Breast epithelium (tissue), 3 donors: Measurements from ENCODE around the gene NHLRC4.

Experiments
- CTCF ChIP-seq, 3 donors: fragments of 450-650 bp; IDR thresholded peaks; one replicate each; pipeline ENCODE4 v1.5.1; 2016 to 2017; ENCODE audit warnings: antibody characterized with exemption in 3 of 3, mild to moderate bottlenecking in 3 of 3, moderate library complexity in 3 of 3
- POLR2A ChIP-seq: fragments of 450-650 bp; IDR thresholded peaks from one replicate; pipeline ENCODE4 v1.6.1; 2016; ENCODE audit warnings: antibody characterized with exemption, mild to moderate bottlenecking, moderate library complexity
- POLR2AphosphoS5 ChIP-seq, 3 donors: sonication (generic); formaldehyde crosslinking; IDR thresholded peaks; one replicate each; pipeline ENCODE4 v1.6.1; 2017; ENCODE audit warnings: antibody characterized with exemption in 3 of 3

- TF ChIP-seq CTCF (IDR thresholded peaks at IDR 0.05) (no peak), POLR2A (no peak), POLR2AphosphoS5 (IDR thresholded peaks at IDR 0.05) (no peak)
Observed at GRCh38 chr16:600781-601180, 34.0 kb downstream of the NHLRC4 start.
